Renal cortical epithelial cell (primary cell): Measurements from ENCODE around the gene ARHGAP8. TPM values are rescaled to one million over a fixed set of nuclear protein-coding genes. Genes with fewer than 3 reads are reported as not detected.
A peak's percentile ranks its signal among the peaks of the same experiment; 100 is the strongest.
"Not testable (repeated sequence)": the region's sequence is repeated elsewhere in the genome, so short reads cannot be mapped to it uniquely, and the experiment has no call there.

Experiments
- DNase-seq: peaks from one replicate; pipeline ENCODE4 v3.0.0-alpha.2; 2011; ENCODE audit warnings: low read depth
- total RNA-seq: library from RNA; depleted of rRNA; stranded (reverse); fragments of >200 nt; gene quantifications from 2 replicates; pipeline ENCODE4 v1.2.3, GENCODE V29; 2014

Gene ARHGAP8
- total RNA-seq, 1 donor from 2014 or later, result 5.3 TPM

GRCh38 chr22:44888491-44889254 is 136.3 kb downstream of the ARHGAP8 start:
- DNase-seq, result no peak

- no peak for DNase-seq
These were observed 137.0 kb downstream of the ARHGAP8 start for GRCh38 chr22:44889255-44889878.

DNA sequence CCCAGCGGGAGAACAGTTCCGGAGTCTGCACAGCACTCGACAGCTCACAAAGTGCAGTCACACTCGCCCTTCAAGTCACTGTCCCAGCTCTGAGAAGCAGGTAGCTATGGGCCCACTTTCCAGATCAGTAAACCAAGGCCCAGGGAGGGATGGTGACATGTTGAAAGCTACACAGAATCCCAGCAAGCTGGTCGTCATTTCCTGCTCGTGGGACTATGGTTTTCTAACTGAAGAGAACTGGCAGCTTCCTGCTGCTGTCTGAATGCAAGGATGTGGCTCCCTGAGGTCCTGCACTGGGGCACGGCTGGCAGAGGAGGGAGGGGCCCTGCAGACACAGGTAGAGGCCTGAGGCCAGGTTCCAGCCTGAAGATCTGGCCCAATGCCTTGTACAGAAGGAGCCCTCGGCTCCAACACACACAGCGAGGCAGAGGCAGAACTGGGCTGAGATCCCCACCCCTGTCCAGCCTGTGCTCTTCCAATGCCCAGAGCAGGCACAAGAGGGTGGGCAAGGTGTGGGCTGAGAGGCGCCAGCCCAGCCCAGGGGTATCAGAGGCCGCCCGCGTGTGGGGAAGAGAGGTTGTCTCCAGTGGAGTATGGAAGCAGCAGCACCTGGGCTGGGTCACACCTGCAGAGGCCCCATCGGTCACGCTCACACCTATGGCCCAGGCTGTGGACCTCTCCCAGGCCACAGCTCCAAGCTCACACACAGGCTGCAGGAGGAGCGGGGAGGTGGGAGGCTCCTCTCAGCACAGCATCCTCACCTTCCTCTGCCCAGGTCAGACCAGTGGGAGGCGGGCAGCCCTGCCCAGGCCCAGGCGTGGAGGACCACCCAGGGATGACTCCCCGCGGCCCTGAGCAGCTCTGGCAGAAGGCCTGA is 138.3 kb downstream of the ARHGAP8 start:
- no peak for DNase-seq

GRCh38 chr22:44891293-44891747 is 138.9 kb downstream of the ARHGAP8 start:
- no peak for DNase-seq

DNA sequence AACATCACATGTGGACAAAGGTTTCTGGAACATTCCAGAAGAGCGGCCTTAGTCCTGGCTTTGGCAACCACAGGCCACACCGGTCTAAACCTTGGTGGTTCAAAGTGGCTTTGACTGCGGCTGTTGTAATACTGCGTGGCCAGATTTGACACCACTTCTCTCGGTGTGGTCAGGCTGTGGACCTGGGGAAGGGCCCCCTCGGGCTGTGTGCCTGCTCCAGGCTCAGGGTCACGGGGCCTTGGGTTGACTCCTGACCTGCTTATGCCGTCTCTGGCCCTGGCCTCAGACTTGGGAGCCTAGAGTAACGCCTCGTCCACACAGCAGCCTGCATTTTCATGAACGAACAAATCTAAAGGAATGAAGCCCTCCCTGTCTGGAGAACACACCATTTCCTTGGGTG is 139.4 kb downstream of the ARHGAP8 start:
- no peak for DNase-seq

DNA sequence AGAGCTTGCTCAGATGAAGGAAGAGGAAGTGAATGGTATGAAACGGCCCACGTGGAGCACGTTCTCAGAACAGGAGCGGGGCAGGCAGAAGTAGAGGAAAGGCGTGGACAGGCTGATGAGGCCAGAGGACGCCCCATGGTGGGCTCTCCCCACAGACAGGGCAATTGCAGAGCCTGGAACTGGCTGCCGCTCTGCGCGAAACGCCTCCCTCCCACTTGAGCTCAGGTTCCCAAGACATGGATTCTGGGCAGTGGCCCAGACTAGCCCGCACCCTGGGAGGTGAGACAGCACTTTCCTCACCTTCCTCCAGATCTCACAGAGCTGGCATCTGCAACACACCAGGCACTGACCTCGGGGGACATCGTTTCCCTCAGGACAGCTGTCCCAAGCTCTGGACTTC is 139.9 kb downstream of the ARHGAP8 start:
- DNase-seq, result no peak

- DNase-seq, result no peak
These were observed 140.7 kb downstream of the ARHGAP8 start for GRCh38 chr22:44892803-44893730.

GRCh38 chr22:44893731-44894080 is 141.3 kb downstream of the ARHGAP8 start:
- DNase-seq, result no peak

DNA sequence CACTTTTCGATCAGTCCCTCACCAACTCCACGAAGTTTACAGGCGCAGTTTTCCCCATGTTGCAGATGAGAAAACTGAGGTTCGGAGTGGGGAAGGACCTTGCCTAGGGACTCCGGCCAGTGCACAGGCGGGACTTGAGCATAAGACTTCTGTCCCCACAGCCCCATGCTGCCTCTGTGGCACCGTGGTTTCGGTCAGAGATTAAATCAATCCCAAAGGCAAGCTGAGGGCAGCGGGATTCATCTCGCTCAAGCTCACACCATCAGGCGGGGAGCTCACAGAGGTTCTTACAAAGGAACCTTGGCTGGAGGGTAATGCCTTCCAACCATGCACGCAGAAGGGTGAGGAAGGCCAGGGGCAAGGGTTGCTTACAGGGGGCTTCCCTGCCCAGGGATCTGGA is 141.9 kb downstream of the ARHGAP8 start:
- no peak for DNase-seq

DNA sequence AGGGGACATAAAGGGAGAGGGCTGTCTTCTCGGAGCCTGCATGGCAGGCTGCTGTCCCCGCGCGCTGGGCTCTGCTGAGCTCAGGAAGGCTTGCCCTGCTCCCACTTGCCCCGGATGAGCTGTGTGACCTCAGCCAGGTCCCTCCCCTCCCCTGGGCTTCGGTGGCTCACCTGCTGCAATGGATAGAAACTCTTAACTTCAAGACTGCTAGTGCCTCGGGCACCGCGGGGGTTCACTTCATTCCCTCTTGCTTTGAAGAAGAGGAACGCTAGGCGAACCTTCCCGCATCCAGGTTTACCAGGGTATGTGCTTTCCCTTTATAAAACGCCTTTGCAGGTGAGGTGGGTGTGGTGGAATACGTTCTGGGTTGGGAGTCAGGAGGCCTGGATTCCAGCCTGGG is 142.4 kb downstream of the ARHGAP8 start:
- DNase-seq, result no peak

- no peak for DNase-seq
These were observed 143.1 kb downstream of the ARHGAP8 start for GRCh38 chr22:44895296-44896055.

- DNase-seq, result no peak
These were observed 145.9 kb downstream of the ARHGAP8 start for GRCh38 chr22:44898236-44898635.

- DNase-seq, result peak; percentile 0
These were observed 148.9 kb downstream of the ARHGAP8 start for GRCh38 chr22:44901301-44901700.

- DNase-seq, result not testable (repeated sequence)
These were observed 150.8 kb downstream of the ARHGAP8 start for GRCh38 chr22:44903164-44903563.

DNA sequence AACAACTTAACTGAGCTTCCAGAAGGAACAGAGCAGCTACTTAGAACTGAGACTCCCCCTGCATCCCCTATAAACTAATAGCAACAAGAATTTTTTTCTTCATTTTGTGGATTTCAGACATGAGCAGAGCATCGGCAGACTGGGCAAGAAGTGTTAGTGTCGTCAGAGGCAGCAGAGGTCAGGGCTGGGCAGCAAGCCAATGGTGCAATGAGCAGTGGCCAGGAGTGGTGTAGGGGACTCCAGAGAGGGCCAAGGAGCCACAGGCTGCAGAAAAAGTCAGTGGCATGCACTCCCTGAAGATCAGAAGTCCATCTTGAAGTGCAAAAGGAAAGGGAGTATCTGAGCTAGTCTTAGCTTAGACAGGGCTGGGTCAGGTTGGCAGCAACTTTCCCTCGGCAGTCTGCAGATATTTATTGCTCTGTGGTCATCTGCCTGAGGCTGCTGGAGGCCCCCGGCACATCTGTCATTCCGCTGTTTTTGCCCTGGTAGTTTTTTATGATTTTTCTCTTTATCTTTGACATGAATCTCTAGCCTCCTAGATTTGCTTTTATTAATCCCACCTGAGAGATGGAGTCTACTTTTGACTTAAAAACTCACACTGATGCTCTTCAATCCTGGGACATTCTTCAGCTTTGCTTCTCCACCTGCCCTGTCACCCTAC is 152.2 kb downstream of the ARHGAP8 start:
- not testable (repeated sequence) for DNase-seq

DNA sequence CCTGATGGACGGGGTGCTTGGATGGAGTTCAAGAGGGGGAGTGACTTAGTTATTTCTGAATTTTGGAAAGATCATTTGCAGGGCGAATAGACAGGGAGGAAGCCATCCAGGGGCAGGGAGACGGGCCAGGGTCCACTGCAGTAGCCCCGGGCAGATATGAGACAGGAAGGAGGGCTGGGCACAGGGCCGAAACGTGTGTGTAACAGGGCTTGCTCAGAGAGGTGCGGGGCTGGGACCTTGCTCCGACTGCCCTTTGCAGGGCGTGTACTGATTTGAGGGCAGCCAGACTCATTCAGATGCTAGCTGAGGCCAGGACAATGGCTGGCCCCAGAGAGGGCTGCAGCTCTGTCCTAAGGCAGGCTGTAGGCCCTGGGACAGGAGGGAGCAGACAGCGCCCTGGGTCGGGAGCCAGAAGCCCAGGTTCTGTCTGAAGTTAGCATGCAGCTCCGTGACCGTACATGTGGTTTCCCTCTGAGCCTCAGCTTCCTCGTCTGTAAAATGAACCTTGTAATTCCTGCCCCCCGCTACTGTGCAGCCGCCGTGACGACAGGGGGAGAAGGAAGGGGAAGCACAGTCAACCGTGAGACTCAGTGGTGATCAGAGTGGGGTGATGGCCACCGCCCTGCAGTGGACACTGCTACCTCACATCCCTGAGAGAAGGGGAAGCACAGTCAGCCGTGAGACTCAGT is 154.0 kb downstream of the ARHGAP8 start:
- DNase-seq, result no peak

DNA sequence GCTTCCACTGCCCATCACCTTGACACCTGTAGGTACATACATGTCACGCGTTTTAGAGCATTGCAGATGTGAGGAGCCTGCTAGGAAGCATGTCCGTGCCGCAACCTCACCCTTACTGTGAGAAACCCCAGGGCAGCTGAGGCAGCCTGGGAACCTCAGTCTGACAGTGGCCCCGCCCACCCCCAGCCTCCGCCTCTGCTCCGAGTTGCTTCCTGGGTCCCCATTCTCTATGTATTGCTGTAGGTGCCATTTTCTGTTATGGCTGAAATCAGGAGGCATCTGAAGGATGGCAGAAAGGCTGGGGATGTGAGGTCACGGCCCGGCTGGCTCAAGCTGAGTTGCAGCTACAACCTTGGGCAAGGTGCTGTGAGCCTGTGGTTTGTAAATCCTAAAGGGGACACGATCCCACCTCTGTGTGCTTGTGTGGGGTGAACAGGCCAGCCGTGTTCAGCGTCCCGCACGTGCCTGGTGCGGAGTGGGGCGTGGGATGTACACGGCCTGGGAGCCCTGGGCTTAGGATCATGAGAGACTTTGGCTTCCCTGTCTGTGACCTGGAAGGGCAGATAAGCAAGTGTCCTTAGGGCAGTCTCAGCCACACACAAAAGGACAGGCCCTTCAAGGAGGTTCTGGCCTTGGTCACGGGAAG is 154.7 kb downstream of the ARHGAP8 start:
- DNase-seq, result no peak

GRCh38 chr22:44907765-44908737 is 155.7 kb downstream of the ARHGAP8 start:
- DNase-seq, result no peak
